ENCODE data around the gene CCDC27. TPM values are rescaled to one million over a fixed set of nuclear protein-coding genes. Genes with fewer than 3 reads are reported as not detected.

The CCDC27 gene
- total RNA-seq, 4 donors from 2014 or later: not detected

DNA sequence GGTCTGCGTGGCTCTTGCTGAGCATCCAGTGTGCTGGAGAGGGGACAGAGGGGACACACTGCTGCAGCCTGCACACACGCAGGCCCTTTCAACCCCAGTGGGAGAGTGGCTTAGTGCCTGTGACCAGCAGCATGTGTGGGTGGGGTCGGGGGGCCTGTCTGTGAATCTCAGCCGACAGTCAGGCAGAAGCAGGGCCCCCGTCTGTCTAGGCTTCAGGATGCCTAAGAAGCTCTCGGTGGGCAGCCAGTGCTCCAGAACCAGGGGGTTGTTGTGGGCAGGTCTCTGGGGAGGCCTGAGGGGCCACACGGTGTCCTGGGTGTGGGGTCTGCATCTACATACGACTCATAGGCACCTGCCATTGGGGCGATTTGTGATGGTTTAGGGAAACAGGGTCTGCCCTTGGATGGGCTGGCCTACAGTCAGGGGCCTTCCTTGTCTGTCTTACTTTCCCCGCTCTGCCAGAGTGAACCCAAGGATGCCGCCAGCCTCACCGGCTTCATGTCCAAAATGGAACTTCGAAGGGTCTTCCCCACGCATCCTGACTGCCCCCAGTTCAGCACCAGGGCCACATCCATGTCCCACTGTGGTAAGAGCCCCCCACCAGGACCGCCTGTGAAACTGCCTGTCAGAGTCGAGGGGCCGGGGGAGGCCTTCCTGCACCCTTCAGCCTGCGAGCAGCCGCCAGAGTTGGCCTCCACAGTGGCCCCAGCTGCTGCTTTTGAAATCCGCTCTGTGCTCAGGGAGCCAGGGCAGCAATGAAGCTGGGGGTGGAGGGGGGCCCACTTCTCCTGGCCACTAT lies 1.6 kb downstream of the CCDC27 start:
- H3K9me3 ChIP-seq: no peaks in the 10 kb centered on the region
- peaks cover 20% of the 10 kb centered on the region for H3K27me3 ChIP-seq
- whole genome bisulfite sequencing, 2 donors (ENCODE audit: low coverage in 1 of 2): 84% methylated on average over 20 of the region's 20 CpGs; no CpG with 5 or more reads in 1 of the 2 donors
- no peak overlapping the region for H3K4me3 ChIP-seq
- no peak overlapping the region for H3K27ac ChIP-seq
- no peaks in the 10 kb centered on the region for H3K4me1 ChIP-seq
- intact Hi-C loops (cut with DNase I; ENCODE audit: low total_unique reads) (no loop called here), in situ Hi-C loops (cut with MboI; ENCODE audit: low pct_ligation_motif_present in 1 of 4, low pct_unique_long_range_greater_than_20kb in 1 of 4, low sequenced_read_pairs in 3 of 4) (no loop called here)
- TF ChIP-seq POLR2A (IDR thresholded peaks at IDR 0.05): no peak
- no peak for DNase-seq
- H3K36me3 ChIP-seq: no peaks in the 10 kb centered on the region

DNA sequence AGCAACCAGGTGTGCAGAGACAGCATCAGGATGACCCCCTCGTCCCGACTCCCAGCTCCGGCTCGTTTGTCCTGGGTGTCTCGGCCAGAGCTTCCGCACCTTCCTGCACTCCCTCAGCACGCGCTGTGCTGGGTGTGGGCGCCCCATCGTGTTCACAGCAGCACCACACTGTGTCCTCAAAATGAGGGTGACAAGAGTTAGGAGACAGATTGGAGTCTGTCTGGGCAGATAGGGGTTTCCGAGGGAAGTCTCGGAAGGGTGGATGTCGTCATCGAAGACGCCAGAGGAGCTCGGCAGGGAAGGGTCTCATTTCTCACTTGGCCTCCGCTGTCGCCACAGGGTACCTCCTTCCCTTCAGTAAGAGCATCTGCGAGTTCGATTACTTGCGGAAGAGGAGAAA lies 4.1 kb downstream of the CCDC27 start:
- no peak for TF ChIP-seq POLR2A (IDR thresholded peaks at IDR 0.05)
- no peak for TF ChIP-seq POLR2AphosphoS5 (IDR thresholded peaks at IDR 0.05)
- TF ChIP-seq EP300 (IDR thresholded peaks at IDR 0.05; ENCODE audit: low read depth): no peak
- TF ChIP-seq, protein P1, sequence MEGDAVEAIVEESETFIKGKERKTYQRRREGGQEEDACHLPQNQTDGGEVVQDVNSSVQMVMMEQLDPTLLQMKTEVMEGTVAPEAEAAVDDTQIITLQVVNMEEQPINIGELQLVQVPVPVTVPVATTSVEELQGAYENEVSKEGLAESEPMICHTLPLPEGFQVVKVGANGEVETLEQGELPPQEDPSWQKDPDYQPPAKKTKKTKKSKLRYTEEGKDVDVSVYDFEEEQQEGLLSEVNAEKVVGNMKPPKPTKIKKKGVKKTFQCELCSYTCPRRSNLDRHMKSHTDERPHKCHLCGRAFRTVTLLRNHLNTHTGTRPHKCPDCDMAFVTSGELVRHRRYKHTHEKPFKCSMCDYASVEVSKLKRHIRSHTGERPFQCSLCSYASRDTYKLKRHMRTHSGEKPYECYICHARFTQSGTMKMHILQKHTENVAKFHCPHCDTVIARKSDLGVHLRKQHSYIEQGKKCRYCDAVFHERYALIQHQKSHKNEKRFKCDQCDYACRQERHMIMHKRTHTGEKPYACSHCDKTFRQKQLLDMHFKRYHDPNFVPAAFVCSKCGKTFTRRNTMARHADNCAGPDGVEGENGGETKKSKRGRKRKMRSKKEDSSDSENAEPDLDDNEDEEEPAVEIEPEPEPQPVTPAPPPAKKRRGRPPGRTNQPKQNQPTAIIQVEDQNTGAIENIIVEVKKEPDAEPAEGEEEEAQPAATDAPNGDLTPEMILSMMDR (IDR thresholded peaks at IDR 0.05): no peak
- H3K27ac ChIP-seq: no peak overlapping the region
- H3K9me3 ChIP-seq: no peaks in the 10 kb centered on the region
- peaks cover 36% of the 10 kb centered on the region for H3K27me3 ChIP-seq
- no peak overlapping the region for H3K4me3 ChIP-seq
- in situ Hi-C loops (cut with MboI; ENCODE audit: low pct_ligation_motif_present in 1 of 4, low pct_unique_long_range_greater_than_20kb in 1 of 4, low sequenced_read_pairs in 3 of 4) (no loop called here), intact Hi-C loops (cut with DNase I; ENCODE audit: low total_unique reads) (no loop called here)
- no peak for DNase-seq
- no peaks in the 10 kb centered on the region for H3K4me1 ChIP-seq
- no peaks in the 10 kb centered on the region for H3K36me3 ChIP-seq
- 83 to 88% methylated on average over 16 to 21 of the region's 21 CpGs for WGBS, 2 donors (ENCODE audit: low coverage in 1 of 2)

DNA sequence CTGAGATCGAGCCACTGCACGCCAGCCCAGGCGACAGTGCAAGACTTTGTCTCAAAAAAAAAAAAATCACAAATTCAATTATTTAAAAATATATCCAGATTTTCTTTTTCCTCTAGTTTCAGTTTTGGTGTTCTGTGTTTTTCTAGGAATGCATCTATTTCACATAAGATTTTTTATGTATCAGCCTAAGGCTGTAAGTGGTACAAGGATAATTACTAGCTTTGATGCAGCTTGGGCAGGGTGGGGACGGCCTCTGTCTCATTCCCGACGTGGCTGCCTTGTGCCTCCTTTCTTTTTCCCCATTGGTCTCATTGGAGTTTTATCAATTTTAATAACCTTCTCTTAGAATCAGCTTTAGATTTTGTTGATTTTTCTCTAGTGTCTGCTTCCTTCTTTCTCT lies 6.9 kb downstream of the CCDC27 start:
- in situ Hi-C loops (cut with MboI; ENCODE audit: low pct_ligation_motif_present in 1 of 4, low pct_unique_long_range_greater_than_20kb in 1 of 4, low sequenced_read_pairs in 3 of 4): no loop called here
- no peaks in the 10 kb centered on the region for H3K36me3 ChIP-seq
- H3K4me1 ChIP-seq: no peaks in the 10 kb centered on the region
- 78 to 84% methylated on average over 4 to 6 of the region's 6 CpGs for WGBS, 2 donors (ENCODE audit: low coverage in 1 of 2)
- no peak overlapping the region for H3K27ac ChIP-seq
- H3K4me3 ChIP-seq: no peak overlapping the region
- no peaks in the 10 kb centered on the region for H3K9me3 ChIP-seq
- intact Hi-C loops (cut with DNase I; ENCODE audit: low total_unique reads): no loop called here
- peaks cover 47% of the 10 kb centered on the region for H3K27me3 ChIP-seq
- TF ChIP-seq POLR2AphosphoS5 (IDR thresholded peaks at IDR 0.05) (no peak), POLR2A (IDR thresholded peaks at IDR 0.05) (no peak), EP300 (IDR thresholded peaks at IDR 0.05; ENCODE audit: low read depth) (no peak)
- TF ChIP-seq, protein P1 (IDR thresholded peaks at IDR 0.05): no peak
- DNase-seq: no peak

DNA sequence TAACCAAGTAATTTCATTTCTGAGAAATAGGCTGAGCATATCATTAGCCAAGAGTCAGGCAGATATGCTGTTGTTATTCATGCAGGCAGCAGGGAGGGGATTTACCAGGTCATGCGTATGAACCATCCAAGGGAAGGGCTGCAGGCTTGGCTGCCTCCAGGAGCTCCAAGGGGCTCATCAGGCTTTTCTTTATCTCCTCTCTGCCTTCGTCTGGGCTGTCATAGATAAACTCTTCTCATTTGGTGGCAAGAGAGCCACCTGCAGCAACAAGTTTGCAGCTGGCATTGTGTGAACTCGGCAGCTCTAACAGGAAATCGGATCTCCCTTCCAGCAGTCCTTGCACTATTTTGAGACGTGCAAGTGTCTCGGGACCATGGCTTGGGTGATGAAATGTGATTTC lies 7.5 kb downstream of the CCDC27 start:
- 66 to 72% methylated on average over 3 to 6 of the region's 6 CpGs for WGBS, 2 donors (ENCODE audit: low coverage in 1 of 2)
- Histone ChIP-seq H3K4me1 (no peaks in the 10 kb centered on the region), H3K9me3 (no peaks in the 10 kb centered on the region), H3K4me3 (no peak overlapping the region), H3K36me3 (no peaks in the 10 kb centered on the region), H3K27ac (no peak overlapping the region), H3K27me3 (peaks cover 47% of the 10 kb centered on the region)
- TF ChIP-seq EP300 (IDR thresholded peaks at IDR 0.05; ENCODE audit: low read depth) (no peak), POLR2A (IDR thresholded peaks at IDR 0.05) (no peak), POLR2AphosphoS5 (IDR thresholded peaks at IDR 0.05) (no peak)
- TF ChIP-seq, protein P1 (IDR thresholded peaks at IDR 0.05): no peak
- DNase-seq: no peak
- in situ Hi-C loops (cut with MboI; ENCODE audit: low pct_ligation_motif_present in 1 of 4, low pct_unique_long_range_greater_than_20kb in 1 of 4, low sequenced_read_pairs in 3 of 4) (no loop called here), intact Hi-C loops (cut with DNase I; ENCODE audit: low total_unique reads) (no loop called here)

All from transverse colon (tissue), 4 donors.